Stromal cell of bone marrow (primary cell): Measurements from ENCODE around the gene CCBE1.
A peak's percentile ranks its signal among the peaks of the same experiment; 100 is the strongest.
"Not testable (repeated sequence)": the region's sequence is repeated elsewhere in the genome, so short reads cannot be mapped to it uniquely, and the experiment has no call there.

Experiments used
- DNase-seq: peaks from one replicate; pipeline ENCODE4 v3.0.0-alpha.2; 2012; ENCODE audit warnings: low read depth

CCBE1 gene

GRCh38 chr18:59539108-59539507 lies 158.1 kb downstream of the CCBE1 start:
- DNase-seq = no peak

- no peak for DNase-seq
These were observed 159.6 kb downstream of the CCBE1 start for GRCh38 chr18:59537579-59537978.

GRCh38 chr18:59536166-59536565 lies 161.1 kb downstream of the CCBE1 start:
- DNase-seq = no peak

- no peak for DNase-seq
These were observed 162.2 kb downstream of the CCBE1 start for GRCh38 chr18:59535055-59535454.

GRCh38 chr18:59528866-59529265 lies 168.4 kb downstream of the CCBE1 start:
- DNase-seq = no peak

- no peak for DNase-seq
These were observed 176.5 kb downstream of the CCBE1 start for GRCh38 chr18:59520562-59521355.

GRCh38 chr18:59518705-59519104 lies 178.5 kb downstream of the CCBE1 start:
- no peak for DNase-seq

- DNase-seq = no peak
These were observed 179.6 kb downstream of the CCBE1 start for GRCh38 chr18:59517446-59518165.

- DNase-seq = peak; percentile 48
These were observed 180.7 kb downstream of the CCBE1 start for GRCh38 chr18:59516356-59517155.

- DNase-seq = not testable (repeated sequence)
These were observed 181.3 kb downstream of the CCBE1 start for GRCh38 chr18:59515956-59516355.

- no peak for DNase-seq
These were observed 182.1 kb downstream of the CCBE1 start for GRCh38 chr18:59515147-59515546.

GRCh38 chr18:59514203-59514602 lies 183.0 kb downstream of the CCBE1 start:
- peak; percentile 92 for DNase-seq

GRCh38 chr18:59512025-59512755 lies 185.0 kb downstream of the CCBE1 start:
- DNase-seq = no peak

GRCh38 chr18:59509481-59510442 lies 187.5 kb downstream of the CCBE1 start:
- no peak for DNase-seq

GRCh38 chr18:59505356-59505755 lies 191.9 kb downstream of the CCBE1 start:
- no peak for DNase-seq

GRCh38 chr18:59502274-59503175 lies 194.7 kb downstream of the CCBE1 start:
- peak; percentile 94 for DNase-seq

- no peak for DNase-seq
These were observed 195.3 kb downstream of the CCBE1 start for GRCh38 chr18:59501920-59502273.

- DNase-seq = no peak
These were observed 196.5 kb downstream of the CCBE1 start for GRCh38 chr18:59500765-59501164.

GRCh38 chr18:59498506-59499086 lies 198.6 kb downstream of the CCBE1 start:
- DNase-seq = no peak
